ENCODE measurements around the gene PPP2R5D. TPM values are rescaled to one million over a fixed set of nuclear protein-coding genes. Genes with fewer than 3 reads are reported as not detected.

The PPP2R5D gene
- total and polyA plus RNA-seq, 9 of the 15 experiments (the other 6 are each of a cell fraction or from before 2014, with no cell fraction given) = 1.3 to 96.1 (median 38.4) TPM

DNA sequence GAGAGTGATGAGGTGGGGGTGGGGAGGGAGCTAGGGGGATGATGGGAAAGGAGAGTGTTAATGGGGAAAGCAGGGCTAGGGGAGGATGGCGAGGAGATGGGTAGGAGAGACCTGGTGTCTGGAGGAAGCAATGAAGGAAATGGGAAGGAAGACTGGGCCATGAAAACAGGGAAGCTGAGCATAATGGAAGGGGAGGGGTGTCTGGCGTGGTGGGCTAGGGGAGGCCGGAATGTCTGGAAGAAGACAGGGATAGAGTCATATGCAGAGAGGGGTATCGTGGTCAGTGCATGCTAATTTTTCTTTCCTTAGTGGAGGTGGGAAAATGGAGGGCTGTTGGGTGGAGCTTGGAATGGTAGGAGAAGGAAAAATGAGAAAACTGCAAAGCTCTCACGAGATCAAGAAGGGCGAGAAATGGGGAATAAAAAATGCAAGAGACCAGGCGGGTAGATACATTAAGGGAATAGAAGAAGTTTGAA is 30.1 kb downstream of the PPP2R5D start (continued):
- peak; percentile 95; the same call in 1 of the 2 replicates for TF ChIP-seq LARP7 (IDR thresholded peaks at IDR 0.05)
- TF ChIP-seq, protein P1, sequence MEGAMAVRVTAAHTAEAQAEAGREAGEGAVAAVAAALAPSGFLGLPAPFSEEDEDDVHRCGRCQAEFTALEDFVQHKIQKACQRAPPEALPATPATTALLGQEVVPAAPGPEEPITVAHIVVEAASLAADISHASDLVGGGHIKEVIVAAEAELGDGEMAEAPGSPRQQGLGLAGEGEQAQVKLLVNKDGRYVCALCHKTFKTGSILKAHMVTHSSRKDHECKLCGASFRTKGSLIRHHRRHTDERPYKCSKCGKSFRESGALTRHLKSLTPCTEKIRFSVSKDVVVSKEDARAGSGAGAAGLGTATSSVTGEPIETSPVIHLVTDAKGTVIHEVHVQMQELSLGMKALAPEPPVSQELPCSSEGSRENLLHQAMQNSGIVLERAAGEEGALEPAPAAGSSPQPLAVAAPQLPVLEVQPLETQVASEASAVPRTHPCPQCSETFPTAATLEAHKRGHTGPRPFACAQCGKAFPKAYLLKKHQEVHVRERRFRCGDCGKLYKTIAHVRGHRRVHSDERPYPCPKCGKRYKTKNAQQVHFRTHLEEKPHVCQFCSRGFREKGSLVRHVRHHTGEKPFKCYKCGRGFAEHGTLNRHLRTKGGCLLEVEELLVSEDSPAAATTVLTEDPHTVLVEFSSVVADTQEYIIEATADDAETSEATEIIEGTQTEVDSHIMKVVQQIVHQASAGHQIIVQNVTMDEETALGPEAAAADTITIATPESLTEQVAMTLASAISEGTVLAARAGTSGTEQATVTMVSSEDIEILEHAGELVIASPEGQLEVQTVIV (CRISPR knock-in tag; IDR thresholded peaks at IDR 0.05; ENCODE audit: borderline replicate concordance) = no peak
- peak; percentile 56 for TF ChIP-seq TAF9B (IDR thresholded peaks at IDR 0.05; ENCODE audit: partially characterized antibody)
- peak; percentile 94 for TF ChIP-seq OTX1 (CRISPR knock-in tag; IDR thresholded peaks at IDR 0.05)
- 0 out of 2 replicates have a peak, but pooled peaks have one; percentile 65 for TF ChIP-seq SMARCA5 (IDR thresholded peaks at IDR 0.05)
- peak; percentile 59 for TF ChIP-seq PHB2 (IDR thresholded peaks at IDR 0.05; ENCODE audit: low read depth)
- no peak for TF ChIP-seq CBX3 (IDR thresholded peaks at IDR 0.05; ENCODE audit: borderline replicate concordance in 1 of 2, low read length in 2 of 2)
- no peak for TF ChIP-seq MCM7 (IDR thresholded peaks at IDR 0.05)
- TF ChIP-seq PTBP1 (IDR thresholded peaks at IDR 0.05; ENCODE audit: low read depth, low read length) = no peak
- TF ChIP-seq HDAC1 (IDR thresholded peaks at IDR 0.05) = peak in 1 of 2 experiments; percentile 71; a peak in 3 of 4 replicates
- TF ChIP-seq, protein P2, sequence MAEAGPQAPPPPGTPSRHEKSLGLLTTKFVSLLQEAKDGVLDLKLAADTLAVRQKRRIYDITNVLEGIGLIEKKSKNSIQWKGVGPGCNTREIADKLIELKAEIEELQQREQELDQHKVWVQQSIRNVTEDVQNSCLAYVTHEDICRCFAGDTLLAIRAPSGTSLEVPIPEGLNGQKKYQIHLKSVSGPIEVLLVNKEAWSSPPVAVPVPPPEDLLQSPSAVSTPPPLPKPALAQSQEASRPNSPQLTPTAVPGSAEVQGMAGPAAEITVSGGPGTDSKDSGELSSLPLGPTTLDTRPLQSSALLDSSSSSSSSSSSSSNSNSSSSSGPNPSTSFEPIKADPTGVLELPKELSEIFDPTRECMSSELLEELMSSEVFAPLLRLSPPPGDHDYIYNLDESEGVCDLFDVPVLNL (CRISPR knock-in tag; IDR thresholded peaks at IDR 0.05; ENCODE audit: low read depth) = no peak
- TF ChIP-seq NCOA4 (IDR thresholded peaks at IDR 0.05; ENCODE audit: partially characterized antibody) = peak; percentile 67
- TF ChIP-seq SUPT5H (IDR thresholded peaks at IDR 0.05) = peak; percentile 24
- TF ChIP-seq TCF7L2 (IDR thresholded peaks at IDR 0.05; ENCODE audit: low read depth, low read length) = no peak
- TF ChIP-seq, protein P3, sequence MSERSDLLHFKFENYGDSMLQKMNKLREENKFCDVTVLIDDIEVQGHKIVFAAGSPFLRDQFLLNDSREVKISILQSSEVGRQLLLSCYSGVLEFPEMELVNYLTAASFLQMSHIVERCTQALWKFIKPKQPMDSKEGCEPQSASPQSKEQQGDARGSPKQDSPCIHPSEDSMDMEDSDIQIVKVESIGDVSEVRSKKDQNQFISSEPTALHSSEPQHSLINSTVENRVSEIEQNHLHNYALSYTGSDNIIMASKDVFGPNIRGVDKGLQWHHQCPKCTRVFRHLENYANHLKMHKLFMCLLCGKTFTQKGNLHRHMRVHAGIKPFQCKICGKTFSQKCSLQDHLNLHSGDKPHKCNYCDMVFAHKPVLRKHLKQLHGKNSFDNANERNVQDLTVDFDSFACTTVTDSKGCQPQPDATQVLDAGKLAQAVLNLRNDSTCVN (CRISPR knock-in tag; IDR thresholded peaks at IDR 0.05) = peak; percentile 84; the same call in 1 of the 2 replicates
- no peak for TF ChIP-seq ILK (tag; IDR thresholded peaks at IDR 0.05; ENCODE audit: borderline replicate concordance, low read depth)
- TF ChIP-seq ZEB2 (IDR thresholded peaks at IDR 0.05) = 0 out of 2 replicates have a peak, but pooled peaks have one; percentile 46
- TF ChIP-seq ZBED1 (IDR thresholded peaks at IDR 0.05) = no peak
- peak; percentile 45; the same call in 1 of the 2 replicates for TF ChIP-seq NFIC (IDR thresholded peaks at IDR 0.05)
- no peak for TF ChIP-seq CEBPB (tag; IDR thresholded peaks at IDR 0.05)
- TF ChIP-seq, protein P4, sequence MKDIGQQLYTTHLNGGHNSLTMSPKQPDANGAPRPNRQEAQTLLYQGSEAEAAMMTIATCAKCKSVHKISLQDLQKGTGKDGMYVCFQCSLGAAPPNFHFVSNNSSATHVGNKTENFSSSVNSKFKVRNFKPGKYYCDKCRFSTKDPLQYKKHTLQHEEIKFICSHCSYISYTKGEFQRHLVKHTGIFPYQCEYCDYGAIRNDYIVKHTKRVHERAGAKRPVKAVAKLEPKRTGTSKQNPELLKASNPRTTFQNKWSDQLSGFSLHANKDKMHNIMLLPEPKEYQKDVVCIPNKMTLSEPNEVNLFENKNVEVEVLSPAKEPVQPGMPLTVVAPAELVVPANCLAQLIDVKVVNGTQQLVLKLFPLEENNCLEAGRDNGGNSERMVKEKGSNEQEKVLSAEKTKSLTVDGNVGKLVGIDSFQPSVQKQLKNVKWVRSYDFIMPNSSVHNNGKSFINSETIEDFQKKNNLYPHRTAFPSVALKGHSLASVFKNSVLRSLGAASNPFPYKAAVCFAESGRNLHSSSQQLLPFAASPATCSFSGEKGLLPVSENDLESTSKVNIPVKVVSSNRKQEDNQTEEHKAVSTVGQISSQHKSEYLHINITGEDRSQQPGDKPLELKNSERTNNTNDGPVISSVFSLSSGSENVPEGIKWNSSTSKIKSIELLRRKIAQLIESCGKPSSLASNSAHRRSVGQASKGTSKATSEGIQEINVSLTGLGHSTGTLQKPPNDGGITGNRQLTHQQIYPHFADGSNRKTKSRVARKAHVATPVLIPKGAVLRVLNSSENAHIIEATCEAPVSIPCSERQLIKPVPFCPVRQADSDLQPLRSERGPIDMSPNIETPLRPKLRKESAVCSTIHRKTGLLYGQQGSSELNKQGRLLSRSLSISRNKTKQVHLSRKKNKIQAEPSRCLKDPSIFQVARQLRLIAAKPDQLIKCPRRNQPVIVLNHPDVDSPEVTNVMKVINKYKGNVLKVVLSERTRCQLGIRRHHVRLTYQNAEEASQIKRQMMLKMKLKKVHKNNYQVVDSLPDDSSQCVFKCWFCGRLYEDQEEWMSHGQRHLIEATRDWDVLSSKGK (CRISPR knock-in tag; IDR thresholded peaks at IDR 0.05) = no peak
- no peak for TF ChIP-seq MAFK (IDR thresholded peaks at IDR 0.05; ENCODE audit: low read length)
- no peak for TF ChIP-seq SMAD2 (IDR thresholded peaks at IDR 0.05; ENCODE audit: low read depth, low read length)
- TF ChIP-seq BMI1 (IDR thresholded peaks at IDR 0.05; ENCODE audit: low read length) = no peak
- TF ChIP-seq ELF4 (CRISPR knock-in tag; IDR thresholded peaks at IDR 0.05) = peak; percentile 78; the same call in 1 of the 2 replicates

Measured in K562 (cell line).